ENCODE data around the gene TSSK3.

TSSK3 gene

DNA sequence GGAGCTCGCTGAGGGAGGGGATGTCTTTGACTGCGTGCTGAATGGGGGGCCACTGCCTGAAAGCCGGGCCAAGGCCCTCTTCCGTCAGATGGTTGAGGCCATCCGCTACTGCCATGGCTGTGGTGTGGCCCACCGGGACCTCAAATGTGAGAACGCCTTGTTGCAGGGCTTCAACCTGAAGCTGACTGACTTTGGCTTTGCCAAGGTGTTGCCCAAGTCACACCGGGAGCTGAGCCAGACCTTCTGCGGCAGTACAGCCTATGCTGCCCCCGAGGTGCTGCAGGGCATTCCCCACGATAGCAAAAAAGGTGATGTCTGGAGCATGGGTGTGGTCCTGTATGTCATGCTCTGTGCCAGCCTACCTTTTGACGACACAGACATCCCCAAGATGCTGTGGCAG lies 1.4 kb downstream of the TSSK3 start:
- TF ChIP-seq, protein P1, sequence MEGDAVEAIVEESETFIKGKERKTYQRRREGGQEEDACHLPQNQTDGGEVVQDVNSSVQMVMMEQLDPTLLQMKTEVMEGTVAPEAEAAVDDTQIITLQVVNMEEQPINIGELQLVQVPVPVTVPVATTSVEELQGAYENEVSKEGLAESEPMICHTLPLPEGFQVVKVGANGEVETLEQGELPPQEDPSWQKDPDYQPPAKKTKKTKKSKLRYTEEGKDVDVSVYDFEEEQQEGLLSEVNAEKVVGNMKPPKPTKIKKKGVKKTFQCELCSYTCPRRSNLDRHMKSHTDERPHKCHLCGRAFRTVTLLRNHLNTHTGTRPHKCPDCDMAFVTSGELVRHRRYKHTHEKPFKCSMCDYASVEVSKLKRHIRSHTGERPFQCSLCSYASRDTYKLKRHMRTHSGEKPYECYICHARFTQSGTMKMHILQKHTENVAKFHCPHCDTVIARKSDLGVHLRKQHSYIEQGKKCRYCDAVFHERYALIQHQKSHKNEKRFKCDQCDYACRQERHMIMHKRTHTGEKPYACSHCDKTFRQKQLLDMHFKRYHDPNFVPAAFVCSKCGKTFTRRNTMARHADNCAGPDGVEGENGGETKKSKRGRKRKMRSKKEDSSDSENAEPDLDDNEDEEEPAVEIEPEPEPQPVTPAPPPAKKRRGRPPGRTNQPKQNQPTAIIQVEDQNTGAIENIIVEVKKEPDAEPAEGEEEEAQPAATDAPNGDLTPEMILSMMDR (conservative IDR thresholded peaks at IDR 0.05; ENCODE audit: low read length): no peak
- no peak for DNase-seq (ENCODE audit: low read depth)
- no peak overlapping the region for H3K4me3 ChIP-seq (ENCODE audit: low read length)

DNA sequence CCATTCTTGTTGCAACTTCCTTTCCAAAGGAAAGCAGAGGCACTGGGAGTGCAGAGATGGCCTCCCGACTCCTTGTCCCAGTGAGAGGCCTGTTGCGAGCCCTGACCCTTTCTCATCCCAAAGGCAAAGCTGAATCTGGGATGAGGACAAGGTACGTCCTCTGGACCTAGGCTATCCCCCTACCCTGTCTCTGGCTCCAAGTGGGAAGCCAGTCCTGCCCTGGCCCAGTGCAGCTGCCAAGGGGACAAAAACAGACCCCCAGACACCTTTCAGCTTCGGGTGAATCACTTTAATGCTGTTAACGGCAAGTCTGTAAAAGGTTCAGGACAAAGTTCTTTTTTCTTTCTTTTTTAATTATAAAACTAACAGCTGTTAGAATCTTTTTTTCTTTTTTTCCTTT lies 2.5 kb downstream of the TSSK3 start:
- DNase-seq (ENCODE audit: low read depth): no peak
- H3K4me3 ChIP-seq (ENCODE audit: low read length): no peak overlapping the region
- TF ChIP-seq, protein P1 (conservative IDR thresholded peaks at IDR 0.05; ENCODE audit: low read length): no peak

DNA sequence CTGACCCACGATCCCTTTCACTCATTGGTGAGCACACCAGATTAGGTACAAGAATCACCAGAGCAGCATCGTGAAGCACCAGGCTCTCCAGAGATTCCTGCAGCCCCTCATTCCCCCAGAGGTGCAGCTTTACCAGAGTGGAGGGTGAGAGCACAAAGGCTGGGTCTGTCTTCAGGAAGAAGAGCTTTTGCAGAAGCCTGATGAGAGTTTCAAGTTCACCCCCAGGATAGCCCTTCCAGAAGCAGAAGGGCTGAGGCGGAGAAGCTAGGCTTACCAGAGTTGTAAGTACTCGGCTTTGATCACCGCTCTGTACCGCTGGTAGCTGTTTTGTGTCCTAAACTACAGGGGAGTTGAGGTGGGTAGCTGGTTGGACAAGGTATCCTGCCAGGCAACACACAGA lies 3.1 kb downstream of the TSSK3 start:
- TF ChIP-seq, protein P1 (conservative IDR thresholded peaks at IDR 0.05; ENCODE audit: low read length): no peak
- no peak for DNase-seq (ENCODE audit: low read depth)
- no peak overlapping the region for H3K4me3 ChIP-seq (ENCODE audit: low read length)

DNA sequence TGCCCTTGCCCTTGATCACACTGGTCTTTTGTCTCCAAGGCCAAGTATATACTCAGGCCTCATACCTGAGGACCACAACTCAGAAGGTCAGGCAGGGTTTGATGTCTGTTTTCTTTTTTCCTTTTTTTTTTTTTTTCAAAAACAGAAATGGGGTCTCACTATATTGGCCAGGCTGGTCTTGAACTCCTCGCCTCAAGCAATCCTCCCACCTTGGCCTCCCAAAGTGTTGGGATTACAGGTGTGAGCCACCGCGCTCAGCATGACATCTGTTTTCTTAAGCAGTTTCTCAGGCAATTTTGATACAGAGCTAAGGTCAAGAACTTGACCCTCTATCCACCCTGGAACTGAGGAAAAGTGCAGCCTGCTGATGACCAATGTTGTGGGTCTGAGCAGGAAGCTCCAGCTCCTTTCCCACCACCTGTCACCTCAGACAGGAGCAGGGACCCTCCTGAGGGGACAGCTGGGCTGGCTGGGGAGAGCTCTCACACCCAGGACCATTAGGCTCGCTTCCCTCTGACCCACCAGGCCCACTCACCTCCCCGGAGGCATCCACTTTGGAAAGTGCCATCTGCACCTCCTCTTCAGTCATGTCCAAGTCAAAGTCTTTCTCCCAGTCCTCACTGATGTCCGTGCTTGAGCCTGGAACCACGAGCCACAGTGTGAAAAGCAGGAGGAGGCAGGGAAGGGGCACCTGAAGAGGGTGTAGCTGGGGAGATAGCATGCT lies 5.7 kb downstream of the TSSK3 start:
- no peak overlapping the region for H3K4me3 ChIP-seq (ENCODE audit: low read length)
- DNase-seq (ENCODE audit: low read depth): no peak
- TF ChIP-seq, protein P1 (conservative IDR thresholded peaks at IDR 0.05; ENCODE audit: low read length): no peak

DNA sequence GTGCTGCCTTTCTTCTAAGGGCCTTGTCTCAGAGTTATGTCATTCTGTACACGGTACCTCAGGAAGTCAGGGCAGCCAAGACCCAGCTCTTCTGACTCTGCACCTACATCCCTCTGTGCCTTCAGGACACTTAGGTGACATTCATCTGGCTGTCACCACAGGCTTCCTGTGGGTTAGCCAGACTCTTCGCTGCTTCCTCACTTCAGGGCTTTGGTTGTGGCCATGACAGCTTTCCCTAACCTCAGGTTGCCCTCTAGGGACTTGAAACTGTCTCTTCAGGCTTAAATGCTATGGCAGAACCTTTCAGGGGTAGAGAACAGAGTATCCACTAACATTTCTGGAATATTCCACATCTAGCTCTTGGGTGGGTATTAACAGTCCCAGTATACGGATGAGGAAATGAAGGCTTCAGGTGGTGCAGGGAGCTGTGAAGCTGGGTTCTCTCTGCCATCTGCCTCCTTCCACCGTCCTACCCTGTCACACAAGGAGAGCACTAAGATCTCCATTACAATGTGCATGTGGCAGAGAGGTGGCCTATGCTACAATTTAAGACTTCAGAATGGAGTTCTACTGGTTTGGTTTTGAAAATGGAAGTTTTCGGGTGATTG lies 9.9 kb downstream of the TSSK3 start:
- H3K4me3 ChIP-seq (ENCODE audit: low read length): no peak overlapping the region
- no peak for DNase-seq (ENCODE audit: low read depth)
- TF ChIP-seq, protein P1 (conservative IDR thresholded peaks at IDR 0.05; ENCODE audit: low read length): no peak

DNA sequence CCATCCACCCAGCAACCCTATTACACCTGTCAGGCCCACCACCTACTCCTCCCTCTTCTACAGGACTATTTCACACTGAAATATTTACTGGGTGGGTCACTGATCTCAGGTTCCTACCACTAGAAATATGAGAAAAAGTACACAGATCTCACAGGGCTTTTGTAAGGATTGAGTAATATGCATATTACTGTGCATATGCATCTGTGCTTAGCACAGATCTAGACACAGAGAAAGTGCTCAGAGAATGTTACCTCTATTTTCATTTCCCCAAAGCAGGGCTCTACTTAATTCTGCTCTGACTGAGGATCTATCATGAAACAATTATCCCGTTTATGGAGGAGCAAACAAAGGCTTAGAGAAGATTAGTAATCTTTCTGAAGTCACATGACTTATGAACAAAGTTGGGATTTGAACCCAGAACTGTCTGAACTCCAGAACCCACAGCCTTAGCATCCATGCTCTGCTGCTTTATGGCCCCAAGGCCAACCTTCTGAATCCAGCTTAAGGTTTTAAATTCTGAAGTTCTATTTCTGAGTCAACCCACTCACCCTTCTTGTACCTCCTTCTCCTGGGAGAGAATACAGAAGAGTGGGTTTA lies 11.8 kb downstream of the TSSK3 start:
- no peak overlapping the region for H3K4me3 ChIP-seq (ENCODE audit: low read length)
- TF ChIP-seq, protein P1 (conservative IDR thresholded peaks at IDR 0.05; ENCODE audit: low read length): no peak
- no peak for DNase-seq (ENCODE audit: low read depth)

DNA sequence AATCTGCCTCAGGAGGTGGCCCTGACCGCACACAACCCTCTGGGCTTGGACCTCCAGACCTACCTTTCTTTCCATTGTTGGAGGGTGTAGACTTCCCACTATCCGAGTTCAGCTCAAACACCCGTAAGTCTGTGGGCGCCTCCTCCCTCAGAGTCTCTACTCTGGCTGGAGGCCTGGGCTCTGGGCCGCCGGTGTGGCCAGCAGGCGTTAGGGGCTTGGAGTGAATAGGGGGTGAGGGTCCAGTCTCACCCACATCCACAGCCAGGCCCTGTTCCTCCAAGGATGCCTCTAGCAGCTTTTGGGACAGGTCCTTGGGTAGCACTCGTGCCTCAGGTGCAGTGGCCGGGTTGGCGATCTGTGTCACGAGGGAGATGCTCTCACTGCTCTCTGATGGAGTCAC lies 13.9 kb downstream of the TSSK3 start:
- no peak overlapping the region for H3K4me3 ChIP-seq (ENCODE audit: low read length)
- no peak for DNase-seq (ENCODE audit: low read depth)
- TF ChIP-seq, protein P1 (conservative IDR thresholded peaks at IDR 0.05; ENCODE audit: low read length): no peak

Data from AG10803 (cell line).